ENCODE data around the gene RNF7.

- no peak for TF ChIP-seq POLR2A (IDR thresholded peaks at IDR 0.05; ENCODE audit: low read length)
- no peak for TF ChIP-seq GATA1 (IDR thresholded peaks at IDR 0.05; ENCODE audit: low read depth, low read length)
Observed at GRCh38 chr3:141707741-141708203, 30.3 kb upstream of the RNF7 start.

Measured in erythroblast (primary cell).